Stimulated activated CD8-positive, alpha-beta memory T cell treated with anti-CD3 and anti-CD28 coated beads, Interleukin-7, amount 100 ng/mL, for 1 hour (primary cell): ENCODE measurements around the gene ALLC.
"Not testable (repeated sequence)": the region's sequence is repeated elsewhere in the genome, so short reads cannot be mapped to it uniquely, and the experiment has no call there.

Experiments
- DNase-seq, 2 donors: peaks; one replicate each; pipeline ENCODE4 v3.0.0-alpha.2; 2020; ENCODE audit warnings: low read depth in 2 of 2

Gene ALLC

GRCh38 chr2:3657881-3658280, at the start of gene ALLC:
Gene ALLC (plus strand): TSS chr2:3658200. CDS start chr2:3671158, 12,958 bp downstream.
- DNase-seq = no peak

- DNase-seq = no peak
Observed at GRCh38 chr2:3608373-3609278, 49.4 kb upstream of the ALLC start.

- DNase-seq = not testable (repeated sequence)
Observed at GRCh38 chr2:3609279-3609673, 48.7 kb upstream of the ALLC start.

GRCh38 chr2:3610415-3610814, 47.6 kb upstream of the ALLC start:
- no peak for DNase-seq

GRCh38 chr2:3610881-3611505, 47.0 kb upstream of the ALLC start:
- no peak for DNase-seq

GRCh38 chr2:3611589-3611988, 46.4 kb upstream of the ALLC start:
- no peak for DNase-seq

- no peak for DNase-seq
Observed at GRCh38 chr2:3612639-3613523, 45.1 kb upstream of the ALLC start.

- no peak for DNase-seq
Observed at GRCh38 chr2:3613524-3613905, 44.5 kb upstream of the ALLC start.

- not testable (repeated sequence) for DNase-seq
Observed at GRCh38 chr2:3614743-3615142, 43.3 kb upstream of the ALLC start.

GRCh38 chr2:3615541-3616200, 42.3 kb upstream of the ALLC start:
- not testable (repeated sequence) for DNase-seq

- not testable (repeated sequence) for DNase-seq
Observed at GRCh38 chr2:3616435-3617197, 41.4 kb upstream of the ALLC start.

GRCh38 chr2:3617198-3617890, 40.7 kb upstream of the ALLC start:
- no peak for DNase-seq

GRCh38 chr2:3618367-3618766, 39.6 kb upstream of the ALLC start:
- DNase-seq = no peak

GRCh38 chr2:3619033-3619432, 39.0 kb upstream of the ALLC start:
- DNase-seq = no peak

- DNase-seq = not testable (repeated sequence)
Observed at GRCh38 chr2:3619661-3620060, 38.3 kb upstream of the ALLC start.

GRCh38 chr2:3620834-3621233, 37.2 kb upstream of the ALLC start:
- no peak for DNase-seq

GRCh38 chr2:3622967-3623366, 35.0 kb upstream of the ALLC start:
- DNase-seq = no peak

- DNase-seq = no peak
Observed at GRCh38 chr2:3624059-3624794, 33.8 kb upstream of the ALLC start.

GRCh38 chr2:3625186-3625585, 32.8 kb upstream of the ALLC start:
- DNase-seq = no peak
